ENCODE data around the gene ALK.

DNA sequence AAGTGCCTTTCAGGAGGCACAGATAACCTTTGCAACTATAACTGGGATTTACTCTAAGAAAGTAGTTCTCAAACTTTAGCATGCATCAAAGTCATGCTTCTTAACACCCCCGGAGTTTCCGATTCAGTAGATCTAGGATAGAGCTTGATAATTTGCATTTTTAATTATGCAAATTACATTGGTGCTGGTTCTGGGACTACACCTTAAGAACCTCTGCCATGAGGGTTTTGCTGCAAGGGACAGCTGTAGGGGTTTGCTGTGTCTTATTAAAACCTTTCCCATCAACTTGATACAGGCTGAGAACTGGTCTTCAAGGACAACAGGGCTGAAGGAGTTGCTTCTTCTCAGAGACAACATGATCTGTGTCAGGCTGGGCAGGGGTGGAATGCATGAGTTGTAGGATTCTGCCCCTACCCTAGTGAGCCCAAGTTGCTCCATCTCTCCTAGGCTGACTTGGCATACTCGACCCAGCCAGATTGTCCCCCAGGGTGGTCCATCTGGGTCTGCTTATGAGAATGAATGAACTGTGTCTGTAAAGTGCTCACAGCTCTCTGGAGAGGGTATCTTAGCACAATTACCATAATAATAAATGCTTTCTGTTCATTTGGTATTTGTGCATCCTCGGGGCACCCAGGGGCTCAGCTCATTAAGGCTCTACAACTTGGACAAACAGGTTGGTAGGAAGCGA lies 573.5 kb downstream of the ALK start:
- TF ChIP-seq CTCF (IDR thresholded peaks at IDR 0.05) (no peak), CHD2 (IDR thresholded peaks at IDR 0.05; ENCODE audit: low read length, partially characterized antibody) (no peak), KDM1A (IDR thresholded peaks at IDR 0.05; ENCODE audit: low read depth) (no peak)

All from A549 (cell line).